ENCODE measurements around the gene S100A5.
"Not testable (repeated sequence)": the region's sequence is repeated elsewhere in the genome, so short reads cannot be mapped to it uniquely, and the experiment has no call there.

S100A5 gene

GRCh38 chr1:153533689-153534201 is 7.0 kb downstream of the S100A5 start:
- peak; percentile 36 for DNase-seq (ENCODE audit: low spot score)

- DNase-seq (ENCODE audit: low spot score) = peak; percentile 87
Measured at GRCh38 chr1:153532769-153533599, 7.8 kb downstream of the S100A5 start.

DNA sequence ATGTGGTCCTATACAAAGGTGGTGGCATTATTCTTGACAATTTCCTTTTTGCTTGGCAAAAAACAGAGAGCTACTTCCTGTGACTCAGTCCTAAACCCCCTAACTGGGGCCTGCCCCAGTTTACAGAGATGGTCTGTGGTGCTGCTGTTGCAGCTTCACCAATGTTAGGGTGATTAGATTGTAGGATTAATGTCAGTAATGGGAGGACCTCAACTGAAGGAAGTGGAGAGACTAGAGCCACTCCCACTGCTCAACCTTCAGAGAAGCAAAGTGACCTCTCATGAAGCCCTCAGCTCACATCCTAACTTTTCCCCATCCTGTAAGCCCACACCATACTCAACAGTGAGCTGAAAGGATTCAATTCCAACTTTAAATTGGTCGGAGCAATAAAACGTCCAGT is 8.6 kb downstream of the S100A5 start:
- peak; percentile 86 for DNase-seq (ENCODE audit: low spot score)

GRCh38 chr1:153531638-153532037 is 9.1 kb downstream of the S100A5 start:
- DNase-seq (ENCODE audit: low spot score) = no peak

DNA sequence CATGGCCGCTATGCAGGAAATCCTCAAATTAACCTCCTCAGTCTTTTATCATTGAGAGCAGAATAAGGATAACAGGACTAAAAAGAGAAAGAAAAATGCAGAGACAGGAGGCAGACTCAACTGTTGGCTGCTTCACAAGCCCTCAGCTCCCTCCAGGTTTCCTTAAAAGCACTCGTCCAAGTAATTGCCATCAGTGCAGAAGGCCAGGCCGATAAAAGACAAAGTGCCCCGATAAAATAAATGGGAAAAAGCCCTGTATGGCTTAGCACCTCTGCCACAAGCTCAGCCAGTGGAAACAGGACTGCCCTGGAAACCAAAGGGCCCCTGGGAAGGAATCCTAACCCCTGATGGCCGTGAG is 13.1 kb downstream of the S100A5 start:
- no peak for DNase-seq (ENCODE audit: low spot score)

GRCh38 chr1:153527023-153527682 is 13.6 kb downstream of the S100A5 start:
- DNase-seq (ENCODE audit: low spot score) = no peak

GRCh38 chr1:153526132-153526543 is 14.6 kb downstream of the S100A5 start:
- DNase-seq (ENCODE audit: low spot score) = no peak

DNA sequence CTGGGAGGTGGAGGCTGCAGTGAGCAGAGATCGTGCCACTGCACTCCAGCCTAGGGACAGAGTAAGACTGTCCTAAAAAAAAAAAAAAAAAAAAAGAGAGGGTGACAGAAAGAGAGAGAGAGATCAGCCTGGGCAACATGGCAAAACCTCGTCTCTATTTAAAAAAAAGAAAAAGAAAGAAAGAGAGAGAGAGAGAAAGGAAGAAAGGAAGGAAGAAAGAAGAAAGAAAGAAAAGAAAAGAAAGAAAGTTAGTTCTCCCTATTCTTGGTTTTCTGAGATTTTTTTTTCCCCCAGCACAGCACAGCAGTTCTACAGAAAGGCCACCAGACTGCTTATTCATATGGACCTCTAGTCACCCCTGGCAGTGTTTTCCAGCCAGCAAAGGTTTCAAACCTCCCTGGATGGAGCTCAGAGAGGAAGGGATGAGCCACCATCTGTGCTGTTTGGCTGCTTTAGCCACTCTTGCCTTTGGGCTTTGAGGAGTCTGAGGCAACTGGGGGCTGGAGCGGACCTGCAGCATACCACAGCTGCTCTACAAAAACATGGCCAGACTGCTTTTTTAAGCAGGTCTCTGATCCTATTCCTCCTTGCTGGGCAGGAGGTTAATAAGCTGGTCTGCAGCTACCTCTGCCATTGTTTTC is 15.5 kb downstream of the S100A5 start:
- no peak for DNase-seq (ENCODE audit: low spot score)

DNA sequence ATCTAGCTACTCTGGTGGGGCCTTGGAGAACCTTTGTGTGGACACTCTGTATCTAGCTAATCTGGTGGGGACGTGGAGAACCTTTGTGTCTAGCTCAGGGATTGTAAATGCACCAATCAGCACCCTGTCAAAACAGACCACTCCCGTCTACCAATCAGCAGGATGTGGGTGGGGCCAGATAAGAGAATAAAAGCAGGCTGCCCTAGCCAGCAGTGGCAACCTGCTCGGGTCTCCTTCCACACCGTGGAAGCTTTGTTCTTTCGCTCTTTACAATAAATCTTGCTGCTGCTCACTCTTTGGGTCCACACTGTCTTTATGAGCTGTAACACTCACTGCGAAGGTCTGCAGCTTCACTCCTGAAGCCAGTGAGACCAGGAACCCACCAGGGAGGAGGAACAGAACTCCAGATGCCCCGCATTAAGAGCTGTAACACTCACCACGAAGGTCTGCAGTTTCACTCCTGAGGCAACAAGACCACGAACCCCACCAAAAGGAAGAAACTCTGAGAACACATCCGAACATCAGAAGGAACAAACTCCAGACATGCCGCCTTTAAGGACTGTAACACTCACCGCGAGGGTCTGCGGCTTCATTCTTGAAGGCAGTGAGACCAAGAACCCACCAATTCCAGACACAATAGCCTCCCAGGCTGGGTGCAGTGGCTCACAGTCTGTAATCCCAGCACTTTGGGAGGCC is 18.2 kb downstream of the S100A5 start:
- not testable (repeated sequence) for DNase-seq (ENCODE audit: low spot score)

GRCh38 chr1:153521808-153522207 is 18.9 kb downstream of the S100A5 start:
- DNase-seq (ENCODE audit: low spot score) = not testable (repeated sequence)

DNA sequence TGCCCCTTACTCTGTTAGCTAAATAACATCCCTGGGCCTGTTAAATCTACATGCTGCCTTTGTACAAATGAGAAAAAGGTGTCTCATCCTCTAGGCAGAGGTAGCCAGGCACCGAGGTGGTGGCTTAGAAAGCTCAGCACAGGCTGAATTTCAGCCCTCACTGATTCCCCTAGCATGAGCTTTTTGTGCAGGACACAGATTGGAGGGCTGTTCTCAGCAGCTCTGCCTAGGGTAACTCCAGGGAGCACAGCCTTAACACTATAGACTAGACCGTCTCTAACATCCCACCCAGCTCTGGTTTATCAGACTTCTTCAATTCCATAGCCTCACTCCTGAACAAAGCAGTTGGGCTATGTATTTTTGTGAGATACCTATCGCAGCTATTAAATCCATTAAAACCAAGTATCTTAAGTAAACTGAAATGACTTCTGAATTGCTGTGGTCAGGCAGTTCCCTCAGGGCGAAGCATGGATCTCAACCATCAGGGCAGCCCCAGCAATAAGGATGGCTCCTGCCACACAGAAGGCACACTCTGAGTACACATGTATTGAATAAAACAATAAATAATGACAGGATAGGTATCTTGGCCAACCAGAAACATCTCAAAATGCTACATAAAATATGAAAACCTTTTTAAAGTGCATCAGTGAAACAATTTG is 19.8 kb downstream of the S100A5 start:
- DNase-seq (ENCODE audit: low spot score) = no peak

DNA sequence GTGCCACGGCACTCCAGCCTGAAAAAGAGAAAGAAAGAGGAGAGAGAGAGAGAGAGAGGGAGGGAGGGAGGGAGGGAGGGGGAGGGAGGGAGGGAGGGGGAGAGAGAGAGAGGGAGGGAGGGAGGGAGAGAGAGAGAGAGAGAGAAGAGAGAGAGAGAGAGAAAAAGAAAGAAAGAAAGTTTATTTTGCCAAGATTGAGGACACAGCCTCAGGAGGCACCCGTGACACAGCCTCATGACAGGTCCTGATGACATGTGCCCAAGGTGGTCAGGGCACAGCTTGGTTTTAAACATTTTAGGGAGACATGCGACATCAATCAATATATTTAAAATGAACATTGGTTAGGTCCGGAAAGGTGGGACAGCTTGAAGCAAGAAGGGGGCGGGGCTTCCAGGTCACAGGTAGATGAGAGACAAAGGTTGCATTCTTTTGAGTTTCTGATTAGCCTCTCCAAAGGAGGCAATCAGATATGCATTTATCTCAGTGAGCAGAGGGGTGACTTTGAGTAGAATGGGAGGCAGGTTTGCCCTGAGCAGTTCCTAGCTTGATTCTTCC is 20.5 kb downstream of the S100A5 start:
- not testable (repeated sequence) for DNase-seq (ENCODE audit: low spot score)

DNA sequence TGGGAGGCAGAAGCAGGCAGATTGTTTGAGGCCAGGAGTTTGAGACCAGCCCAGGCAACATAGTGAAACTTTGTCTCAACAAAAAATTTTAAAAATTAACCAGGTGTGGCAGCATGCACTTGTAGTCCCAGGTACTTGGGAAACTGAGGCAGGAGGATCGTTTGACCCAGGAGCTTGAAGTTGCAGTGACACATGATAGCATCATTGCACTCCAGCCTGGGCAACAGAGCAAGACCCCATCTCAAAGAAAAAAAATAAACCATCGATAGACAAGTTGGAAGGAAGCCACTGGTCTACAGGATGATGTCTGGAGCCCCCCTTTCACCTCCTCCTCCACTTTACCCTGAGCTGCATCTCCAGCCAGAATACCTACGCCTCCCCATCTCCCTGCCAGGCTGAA is 21.5 kb downstream of the S100A5 start:
- DNase-seq (ENCODE audit: low spot score) = no peak

DNA sequence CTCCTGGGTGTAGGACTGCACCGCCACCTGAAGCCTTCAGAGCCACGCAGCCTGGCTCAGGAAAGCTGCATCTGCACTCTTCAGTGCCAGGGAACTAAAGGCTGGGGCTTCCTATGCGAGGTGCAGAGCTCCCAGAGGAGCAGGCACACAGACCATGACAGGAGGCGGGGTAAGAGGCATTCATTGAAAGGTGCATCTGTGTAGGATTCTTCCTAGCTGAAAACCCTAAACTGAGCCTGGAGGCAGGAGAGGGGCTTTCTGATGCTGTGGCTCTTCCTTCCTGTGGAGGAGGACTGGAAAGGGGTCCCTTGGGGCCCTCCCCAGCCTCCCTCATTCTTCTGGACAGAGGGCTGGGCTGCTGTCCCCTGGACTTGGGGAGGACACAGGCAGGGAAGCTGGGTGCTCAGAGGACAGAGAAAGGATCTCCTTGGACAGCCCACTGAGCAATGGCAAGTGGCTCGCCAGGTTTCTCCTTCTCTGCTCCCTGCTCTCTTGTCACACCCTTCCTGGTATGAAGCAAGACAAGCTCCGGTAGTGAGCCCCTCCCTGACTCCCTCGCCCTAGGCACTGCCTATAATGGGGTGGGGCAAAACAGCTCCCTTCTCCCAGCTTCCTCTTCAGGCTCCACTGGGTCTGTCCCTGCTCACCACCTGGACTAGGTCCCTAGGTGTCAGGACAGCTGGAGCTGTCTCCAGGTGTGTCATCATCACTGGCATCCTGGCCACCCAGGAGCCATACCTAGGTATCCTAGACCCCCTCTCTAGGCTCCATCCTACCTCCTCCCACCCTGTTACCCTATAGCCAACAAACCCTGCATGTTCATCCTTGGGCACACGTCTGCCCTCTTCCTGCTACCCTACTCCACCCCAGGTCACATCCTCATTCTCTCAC is 25.0 kb downstream of the S100A5 start:
- no peak for DNase-seq (ENCODE audit: low spot score)

DNA sequence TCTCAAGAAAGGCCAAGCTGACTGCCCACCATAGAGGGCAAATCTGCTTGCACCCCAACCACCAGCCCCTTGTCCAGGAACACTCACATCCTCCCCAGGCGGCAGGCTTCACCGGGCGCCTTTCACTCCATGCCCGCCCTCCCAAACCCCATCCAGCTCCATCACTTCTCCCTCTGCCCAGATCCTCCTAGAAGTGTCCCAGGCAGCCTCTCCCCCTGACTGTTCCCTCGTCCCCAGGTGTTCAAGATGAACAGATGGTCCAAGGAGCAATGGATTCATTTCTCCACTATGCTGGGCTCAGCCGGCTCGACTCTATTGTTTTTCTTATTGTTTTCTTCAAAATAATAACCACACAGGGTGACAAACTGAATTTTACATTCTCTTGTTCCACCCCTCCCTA is 27.1 kb downstream of the S100A5 start:
- DNase-seq (ENCODE audit: low spot score) = no peak

GRCh38 chr1:153513023-153513422 is 27.7 kb downstream of the S100A5 start:
- DNase-seq (ENCODE audit: low spot score) = no peak

- DNase-seq (ENCODE audit: low spot score) = peak; percentile 89
Measured at GRCh38 chr1:153510984-153511410, 29.7 kb downstream of the S100A5 start.

GRCh38 chr1:153509729-153510354 is 30.9 kb downstream of the S100A5 start:
- peak; percentile 79 for DNase-seq (ENCODE audit: low spot score)

DNA sequence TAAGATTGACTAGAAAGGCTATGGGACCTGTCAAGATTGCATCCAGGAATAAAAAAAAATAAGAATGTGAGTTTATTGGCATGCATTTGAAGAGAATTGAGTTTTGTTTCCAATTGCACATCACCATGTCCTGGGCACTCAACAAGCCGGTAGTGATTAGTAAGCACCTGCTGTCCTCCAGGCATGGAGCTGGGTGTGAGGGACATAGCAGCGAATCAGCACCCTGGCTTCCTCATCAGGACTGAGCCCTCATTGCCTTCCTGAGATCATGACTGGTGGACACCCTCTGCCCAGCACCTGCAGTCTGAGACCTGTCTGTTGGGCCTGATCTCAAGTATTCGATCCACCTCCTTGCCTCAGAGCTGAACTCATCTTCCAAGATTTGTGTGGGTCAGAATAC is 31.7 kb downstream of the S100A5 start:
- DNase-seq (ENCODE audit: low spot score) = no peak

All from activated CD4-positive, alpha-beta T cell treated with anti-CD3 and anti-CD28 coated beads, Interleukin-2, Interleukin-4, amounts not matched to agents 100 ng/mL and 50 ng/mL, durations not matched to agents 16 hours and 8 hours (primary cell).